ENCODE measurements around the gene NBEAL1.

Gene NBEAL1

DNA sequence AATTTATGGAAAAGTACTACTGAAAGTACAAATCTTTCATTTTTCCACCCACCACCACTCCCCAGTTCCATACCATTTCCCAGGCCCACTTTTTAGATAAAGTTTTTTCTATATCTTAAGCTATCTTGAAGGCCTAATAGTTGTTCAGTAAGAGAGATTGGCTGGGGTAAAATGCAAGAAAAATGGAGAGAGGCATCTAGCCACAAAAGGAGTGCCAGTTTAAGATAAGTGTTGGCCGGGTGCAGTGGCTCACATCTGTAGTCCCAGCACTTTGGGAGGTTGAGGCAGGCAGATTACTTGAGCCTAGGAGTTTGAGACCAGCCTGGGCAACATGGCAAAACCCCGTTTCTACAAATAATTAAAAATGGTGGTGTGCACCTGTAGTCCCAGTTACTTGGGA is 28.6 kb downstream of the NBEAL1 start:
- H3K4me3 ChIP-seq (ENCODE audit: severe bottlenecking): no peak overlapping the region
- DNase-seq (ENCODE audit: low spot score): no peak

DNA sequence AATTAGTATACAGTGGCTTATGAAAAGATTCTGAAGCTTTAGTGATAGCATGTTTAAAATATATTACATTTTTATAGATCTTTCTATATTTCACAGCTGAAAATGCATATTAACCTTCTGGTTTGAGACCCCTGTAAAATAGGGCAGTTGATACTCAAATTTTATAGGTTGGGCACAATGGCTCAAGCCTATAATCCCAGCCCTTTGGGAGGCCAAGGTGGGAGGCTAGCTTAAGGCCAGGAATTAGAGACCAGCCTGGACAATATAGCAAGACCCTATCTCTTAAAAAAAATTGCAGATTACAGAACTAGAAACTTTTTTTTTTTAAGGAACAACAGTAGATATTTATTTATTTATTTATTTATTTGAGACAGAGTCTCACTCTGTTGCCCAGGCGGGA is 31.2 kb downstream of the NBEAL1 start:
- Histone ChIP-seq H3K4me3 (ENCODE audit: severe bottlenecking) (no peak overlapping the region), H3K27me3 (ENCODE audit: insufficient read depth, poor library complexity, severe bottlenecking) (no peaks in the 10 kb centered on the region), H3K36me3 (ENCODE audit: low read depth) (peaks cover 49% of the 10 kb centered on the region), H3K4me1 (ENCODE audit: insufficient read depth, poor library complexity, severe bottlenecking) (no peaks in the 10 kb centered on the region), H3K27ac (ENCODE audit: poor library complexity, severe bottlenecking) (no peak overlapping the region), H3K9me3 (ENCODE audit: severe bottlenecking) (no peaks in the 10 kb centered on the region)
- TF ChIP-seq, protein P1, sequence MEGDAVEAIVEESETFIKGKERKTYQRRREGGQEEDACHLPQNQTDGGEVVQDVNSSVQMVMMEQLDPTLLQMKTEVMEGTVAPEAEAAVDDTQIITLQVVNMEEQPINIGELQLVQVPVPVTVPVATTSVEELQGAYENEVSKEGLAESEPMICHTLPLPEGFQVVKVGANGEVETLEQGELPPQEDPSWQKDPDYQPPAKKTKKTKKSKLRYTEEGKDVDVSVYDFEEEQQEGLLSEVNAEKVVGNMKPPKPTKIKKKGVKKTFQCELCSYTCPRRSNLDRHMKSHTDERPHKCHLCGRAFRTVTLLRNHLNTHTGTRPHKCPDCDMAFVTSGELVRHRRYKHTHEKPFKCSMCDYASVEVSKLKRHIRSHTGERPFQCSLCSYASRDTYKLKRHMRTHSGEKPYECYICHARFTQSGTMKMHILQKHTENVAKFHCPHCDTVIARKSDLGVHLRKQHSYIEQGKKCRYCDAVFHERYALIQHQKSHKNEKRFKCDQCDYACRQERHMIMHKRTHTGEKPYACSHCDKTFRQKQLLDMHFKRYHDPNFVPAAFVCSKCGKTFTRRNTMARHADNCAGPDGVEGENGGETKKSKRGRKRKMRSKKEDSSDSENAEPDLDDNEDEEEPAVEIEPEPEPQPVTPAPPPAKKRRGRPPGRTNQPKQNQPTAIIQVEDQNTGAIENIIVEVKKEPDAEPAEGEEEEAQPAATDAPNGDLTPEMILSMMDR (IDR thresholded peaks at IDR 0.05; ENCODE audit: poor library complexity, severe bottlenecking): no peak
- ATAC-seq (ENCODE audit: low read depth) (no peak), DNase-seq (ENCODE audit: low spot score) (no peak)

More for the DNA sequence above, 28.6 kb downstream of the NBEAL1 start:
- no peak overlapping the region for H3K27ac ChIP-seq (ENCODE audit: poor library complexity, severe bottlenecking)
- no peaks in the 10 kb centered on the region for H3K9me3 ChIP-seq (ENCODE audit: severe bottlenecking)
- TF ChIP-seq, protein P1 (IDR thresholded peaks at IDR 0.05; ENCODE audit: poor library complexity, severe bottlenecking): no peak
- no peak for ATAC-seq (ENCODE audit: low read depth)
- H3K4me1 ChIP-seq (ENCODE audit: insufficient read depth, poor library complexity, severe bottlenecking): peaks cover 13% of the 10 kb centered on the region
- peaks cover 33% of the 10 kb centered on the region for H3K36me3 ChIP-seq (ENCODE audit: low read depth)
- H3K27me3 ChIP-seq (ENCODE audit: insufficient read depth, poor library complexity, severe bottlenecking): no peaks in the 10 kb centered on the region

DNA sequence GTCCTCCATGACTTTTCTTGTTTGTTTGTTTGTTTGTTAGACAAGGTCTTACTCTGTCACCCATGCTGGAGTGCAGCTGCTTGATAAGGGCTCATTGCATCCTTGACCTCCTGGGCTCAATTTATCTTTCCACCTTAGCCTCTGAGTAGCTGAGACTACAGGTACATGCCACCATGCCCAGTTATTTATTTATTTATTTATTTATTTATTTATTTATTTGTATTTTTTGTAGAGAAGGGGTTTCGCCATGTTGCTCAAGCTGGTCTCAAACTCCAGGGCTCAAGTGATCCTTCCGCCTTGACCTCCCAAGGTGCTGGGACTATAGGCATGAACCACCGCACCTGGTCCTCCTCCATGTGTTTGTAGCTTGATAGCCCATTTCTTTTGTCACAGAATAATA is 37.9 kb downstream of the NBEAL1 start:
- no peaks in the 10 kb centered on the region for H3K27me3 ChIP-seq (ENCODE audit: insufficient read depth, poor library complexity, severe bottlenecking)
- DNase-seq (ENCODE audit: low spot score) (no peak), ATAC-seq (ENCODE audit: low read depth) (no peak)
- no peaks in the 10 kb centered on the region for H3K9me3 ChIP-seq (ENCODE audit: severe bottlenecking)
- no peaks in the 10 kb centered on the region for H3K4me1 ChIP-seq (ENCODE audit: insufficient read depth, poor library complexity, severe bottlenecking)
- no peak overlapping the region for H3K27ac ChIP-seq (ENCODE audit: poor library complexity, severe bottlenecking)
- TF ChIP-seq, protein P1 (IDR thresholded peaks at IDR 0.05; ENCODE audit: poor library complexity, severe bottlenecking): no peak
- no peak overlapping the region for H3K4me3 ChIP-seq (ENCODE audit: severe bottlenecking)
- H3K36me3 ChIP-seq (ENCODE audit: low read depth): peaks cover 48% of the 10 kb centered on the region

DNA sequence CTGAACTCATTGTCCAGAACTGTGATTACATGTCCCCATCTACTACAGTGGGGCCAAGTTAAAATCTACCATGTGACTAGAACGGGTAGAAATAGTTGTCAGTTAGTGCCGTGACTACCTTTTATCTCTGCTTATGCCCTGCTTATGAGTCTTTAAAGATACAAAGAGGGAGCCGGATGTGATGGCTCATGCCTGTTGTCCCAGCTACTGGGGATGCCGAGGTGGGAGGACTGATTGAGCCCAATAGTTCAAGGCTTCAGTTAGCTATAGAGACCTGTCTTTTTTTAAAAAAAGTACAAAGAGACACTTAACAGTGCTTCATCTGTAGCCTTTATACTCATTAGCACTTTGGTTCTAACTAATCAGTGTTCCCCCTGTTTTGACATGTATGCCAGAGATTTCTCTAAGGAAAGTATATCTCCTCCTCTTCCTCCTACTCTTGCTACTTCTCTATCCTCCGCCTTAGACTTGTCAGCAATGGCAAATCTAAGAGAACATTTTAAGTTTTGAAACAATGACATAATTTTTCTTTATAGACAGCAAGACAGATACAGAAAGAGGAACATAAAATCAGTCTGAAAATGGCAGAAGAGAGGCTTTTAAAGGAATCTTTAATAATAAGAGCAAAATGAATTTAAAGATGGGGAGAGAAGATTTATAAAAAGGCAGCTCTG is 45.0 kb downstream of the NBEAL1 start:
- no peak overlapping the region for H3K27ac ChIP-seq (ENCODE audit: poor library complexity, severe bottlenecking)
- peaks cover 68% of the 10 kb centered on the region for H3K36me3 ChIP-seq (ENCODE audit: low read depth)
- no peaks in the 10 kb centered on the region for H3K27me3 ChIP-seq (ENCODE audit: insufficient read depth, poor library complexity, severe bottlenecking)
- DNase-seq (ENCODE audit: low spot score) (no peak), ATAC-seq (ENCODE audit: low read depth) (no peak)
- H3K4me1 ChIP-seq (ENCODE audit: insufficient read depth, poor library complexity, severe bottlenecking): no peaks in the 10 kb centered on the region
- TF ChIP-seq, protein P1 (IDR thresholded peaks at IDR 0.05; ENCODE audit: poor library complexity, severe bottlenecking): no peak
- H3K9me3 ChIP-seq (ENCODE audit: severe bottlenecking): no peaks in the 10 kb centered on the region
- no peak overlapping the region for H3K4me3 ChIP-seq (ENCODE audit: severe bottlenecking)

- Histone ChIP-seq H3K4me1 (ENCODE audit: insufficient read depth, poor library complexity, severe bottlenecking) (no peaks in the 10 kb centered on the region), H3K27ac (ENCODE audit: poor library complexity, severe bottlenecking) (no peak overlapping the region), H3K27me3 (ENCODE audit: insufficient read depth, poor library complexity, severe bottlenecking) (no peaks in the 10 kb centered on the region), H3K4me3 (ENCODE audit: severe bottlenecking) (no peak overlapping the region), H3K9me3 (ENCODE audit: severe bottlenecking) (no peaks in the 10 kb centered on the region), H3K36me3 (ENCODE audit: low read depth) (peaks cover 68% of the 10 kb centered on the region)
- DNase-seq (ENCODE audit: low spot score) (no peak), ATAC-seq (ENCODE audit: low read depth) (no peak)
- TF ChIP-seq, protein P1 (IDR thresholded peaks at IDR 0.05; ENCODE audit: poor library complexity, severe bottlenecking): no peak
Observed at GRCh38 chr2:203061346-203061745, 46.7 kb downstream of the NBEAL1 start.

Data from RWPE2 (cell line).